AG20443 (cell line): ENCODE data around the gene NMRK1.
A peak's percentile ranks its signal among the peaks of the same experiment; 100 is the strongest.

Experiments used
- DNase-seq: peaks from one replicate; pipeline ENCODE4 v3.0.0; 2012; ENCODE audit warnings: low spot score, mixed read lengths

Gene NMRK1

DNA sequence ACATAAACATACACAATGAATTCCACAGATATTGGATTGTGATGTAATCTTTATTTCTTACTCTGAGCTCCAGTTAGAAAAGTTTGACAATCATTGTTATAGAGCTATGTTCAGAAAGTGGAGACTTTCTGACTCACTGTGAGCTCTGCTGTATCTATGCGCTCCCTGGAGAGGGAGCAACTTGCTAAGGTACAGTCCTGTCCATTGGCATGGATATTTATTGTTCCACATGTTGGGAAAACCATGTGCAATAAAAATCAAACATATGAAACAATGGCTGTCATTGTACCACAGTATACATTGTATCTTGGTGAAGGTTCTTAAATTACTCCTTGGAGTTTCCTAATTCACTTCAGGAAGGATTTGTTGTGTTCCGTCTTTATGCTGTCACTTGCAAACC, 26.8 kb downstream of the NMRK1 start:
- no peak for DNase-seq

DNA sequence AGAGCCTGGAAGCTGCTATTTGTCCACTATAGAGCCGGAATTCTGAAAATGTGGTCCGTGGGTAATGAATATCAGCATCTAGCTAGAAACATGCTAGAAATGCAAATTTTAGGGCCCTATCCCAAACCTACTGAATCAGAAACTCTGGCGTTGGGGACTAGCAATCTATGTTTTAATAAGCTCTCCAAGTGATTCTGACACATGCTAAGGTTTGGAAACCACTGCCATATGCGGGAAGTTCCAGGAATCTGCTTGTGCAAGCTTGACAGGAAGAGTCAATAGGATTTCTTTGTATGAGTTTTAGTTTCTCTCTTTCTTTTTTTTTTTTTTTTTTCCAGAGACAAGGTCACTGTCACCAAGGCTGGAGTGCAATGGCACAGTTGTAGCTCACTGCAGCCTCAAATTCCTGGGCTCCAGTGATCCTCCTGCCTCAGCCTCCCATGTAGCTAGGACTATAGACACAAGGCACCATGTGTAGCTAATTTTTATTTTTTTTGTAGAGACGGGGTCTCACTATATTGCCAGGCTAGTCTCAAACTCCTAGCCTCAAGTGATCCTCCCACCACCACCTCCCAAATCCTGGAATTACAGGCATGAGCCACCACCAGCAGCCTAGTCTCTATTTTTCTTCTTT, 33.5 kb downstream of the NMRK1 start:
- peak; percentile 73 for DNase-seq

DNA sequence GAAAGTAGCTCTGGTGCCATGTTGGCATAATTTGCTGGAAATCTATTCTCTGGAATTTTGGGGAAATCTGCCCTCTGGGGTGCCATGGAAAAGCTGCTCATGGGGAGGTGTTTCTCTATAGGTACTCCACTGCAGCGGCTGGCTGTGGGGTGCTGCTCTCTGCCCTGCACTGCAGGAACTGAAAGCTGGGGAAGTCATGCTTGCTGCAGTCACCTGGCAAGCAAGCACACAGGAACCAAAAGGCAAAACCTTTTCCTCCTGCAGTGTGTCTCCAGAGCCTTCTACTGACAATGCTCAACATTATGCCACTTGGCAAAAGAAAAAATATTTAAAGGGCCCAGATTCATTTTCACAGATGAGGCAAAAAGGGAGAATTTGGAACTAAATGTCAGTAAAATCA, 34.1 kb downstream of the NMRK1 start:
- DNase-seq: no peak

DNA sequence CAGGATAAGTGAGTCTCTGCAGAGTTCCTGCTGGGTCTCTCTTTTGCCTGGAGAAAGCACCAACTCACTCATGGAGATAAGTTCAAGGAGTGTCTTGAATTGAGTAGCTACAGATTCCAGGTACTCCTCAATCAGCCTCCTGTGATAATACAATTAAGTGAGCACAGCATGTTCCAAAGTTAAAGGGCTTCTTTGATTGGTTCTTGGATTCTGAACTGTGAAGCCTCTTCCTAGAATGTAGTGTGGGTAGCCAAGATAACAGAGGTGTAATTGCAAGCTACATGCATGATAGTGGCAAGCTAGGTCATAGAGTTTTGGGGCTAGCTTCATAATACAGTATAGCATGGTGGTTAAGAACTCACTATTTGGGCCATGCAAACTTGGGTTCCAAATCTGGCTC, 36.7 kb downstream of the NMRK1 start:
- DNase-seq: no peak

DNA sequence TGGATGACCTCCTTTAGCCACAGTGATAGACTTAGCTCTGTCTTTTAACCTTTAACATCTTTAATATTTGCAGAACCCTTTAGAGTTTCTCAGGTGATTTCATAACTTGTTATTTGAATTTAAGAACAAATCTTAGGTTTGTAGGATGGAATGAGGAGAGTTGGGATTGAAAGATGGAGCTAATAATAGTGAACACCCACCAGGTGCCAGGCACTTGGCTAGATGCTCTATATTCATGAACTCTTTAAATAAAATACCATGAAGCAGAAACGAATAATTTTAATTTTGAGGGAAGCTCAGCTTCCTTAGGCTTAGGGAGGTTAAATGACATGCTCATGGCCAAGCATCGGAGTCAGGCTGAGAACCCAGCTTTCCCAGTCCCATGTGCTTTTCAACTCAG, 40.4 kb downstream of the NMRK1 start:
- DNase-seq: no peak

DNA sequence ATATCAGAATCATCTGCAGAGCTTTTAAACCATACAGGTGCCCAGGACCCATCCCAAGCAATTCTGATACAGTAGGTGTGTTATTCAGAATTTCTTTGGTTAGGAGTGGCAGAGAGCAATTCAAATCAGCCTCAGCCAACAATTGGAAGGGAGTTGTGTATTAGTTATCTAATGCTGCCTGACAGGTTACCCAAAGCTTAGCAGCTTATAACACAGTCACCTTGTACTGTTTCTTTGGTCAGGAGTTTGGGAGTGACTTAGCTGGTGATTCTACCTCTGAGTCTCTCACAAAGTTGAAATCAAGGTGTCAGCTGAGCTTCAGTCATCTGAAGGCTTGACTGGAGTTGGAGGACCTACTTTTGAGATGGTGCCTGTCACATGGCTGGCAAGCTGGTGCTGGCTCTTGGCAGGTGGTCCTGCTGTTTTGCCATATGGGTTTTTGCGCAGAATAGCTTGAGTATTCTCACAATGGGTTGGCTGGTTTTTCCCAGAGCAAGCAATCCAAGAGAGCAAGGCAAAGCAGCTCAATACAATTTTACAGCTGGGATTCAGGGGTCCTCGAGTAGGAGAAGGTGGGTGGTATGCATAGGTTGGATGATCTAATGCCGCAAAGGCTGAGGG, 41.1 kb downstream of the NMRK1 start:
- DNase-seq: no peak

DNA sequence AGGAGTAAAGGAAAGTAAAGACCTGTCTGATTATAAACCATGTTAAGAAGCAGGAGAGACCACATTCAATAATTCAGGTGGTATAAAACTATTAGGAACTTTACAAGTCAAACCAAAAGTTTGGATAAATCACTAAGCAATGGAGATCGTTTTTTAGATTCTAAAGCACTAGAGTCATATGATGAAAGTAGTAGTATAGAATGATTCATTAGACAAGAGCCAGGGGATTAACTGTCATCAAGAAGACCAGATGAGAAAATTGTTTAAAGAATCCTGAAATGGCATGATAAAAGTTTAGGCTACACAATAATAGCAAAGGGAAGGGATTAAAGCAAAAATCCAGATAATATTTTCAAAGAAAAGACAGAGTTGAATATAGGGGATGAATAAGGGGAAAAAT, 46.9 kb downstream of the NMRK1 start:
- no peak for DNase-seq

DNA sequence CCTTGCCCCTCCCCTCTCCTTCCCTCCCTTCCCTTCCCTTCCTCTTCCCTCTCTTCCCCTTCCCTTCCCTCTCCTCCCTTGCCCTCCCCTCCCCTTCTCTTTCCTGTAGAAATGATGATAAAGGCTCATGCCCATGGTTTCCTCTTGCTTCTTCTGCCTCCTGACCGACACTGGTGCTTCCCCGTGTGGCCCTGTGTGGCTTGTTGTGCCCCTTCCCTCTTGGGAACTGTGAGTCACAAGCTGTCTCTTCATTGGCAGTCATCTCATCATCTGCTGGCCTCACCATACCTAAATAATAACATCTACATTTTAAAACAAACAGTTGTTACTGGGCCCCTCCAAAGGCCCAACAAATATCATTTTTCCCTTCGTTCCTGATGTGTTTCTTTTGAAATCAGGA, 48.2 kb downstream of the NMRK1 start:
- no peak for DNase-seq

DNA sequence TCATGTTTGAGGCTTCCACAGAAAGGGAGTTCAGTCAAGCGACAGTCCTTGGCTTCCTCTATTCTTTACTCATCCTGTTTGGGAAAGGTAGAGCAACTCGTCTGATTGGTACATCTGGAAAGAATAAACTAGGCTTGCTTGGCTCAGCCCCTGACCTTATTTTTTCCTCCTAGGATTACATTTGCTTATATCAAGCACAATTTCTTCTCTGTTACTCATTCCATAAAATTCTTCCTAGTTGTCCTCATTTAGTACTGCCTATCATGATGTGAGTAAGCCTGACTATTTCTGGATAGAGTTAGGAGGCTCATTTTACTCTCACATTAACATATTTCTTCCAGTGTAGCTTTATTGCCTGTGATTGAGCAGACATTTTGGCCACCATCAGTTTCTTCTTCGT, 48.9 kb downstream of the NMRK1 start:
- peak; percentile 75 for DNase-seq

DNA sequence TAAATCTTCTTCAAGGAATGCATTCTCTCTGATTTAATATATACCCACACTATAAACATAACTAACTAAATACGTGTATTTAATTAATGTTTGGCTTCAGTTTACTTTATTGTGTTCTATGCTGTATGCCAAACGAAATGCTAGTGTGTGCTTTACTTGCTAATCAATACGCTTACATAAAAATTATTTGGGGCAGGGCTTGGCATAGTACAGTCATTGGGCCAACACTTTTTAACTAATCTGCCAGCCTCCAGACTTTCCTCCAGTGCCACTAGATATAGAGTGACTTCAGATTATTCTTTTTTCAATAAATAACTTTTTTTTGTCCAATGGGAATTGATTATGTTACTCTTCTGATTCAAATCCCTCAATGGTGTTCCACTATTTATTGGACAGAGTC, 51.2 kb downstream of the NMRK1 start:
- DNase-seq: no peak

DNA sequence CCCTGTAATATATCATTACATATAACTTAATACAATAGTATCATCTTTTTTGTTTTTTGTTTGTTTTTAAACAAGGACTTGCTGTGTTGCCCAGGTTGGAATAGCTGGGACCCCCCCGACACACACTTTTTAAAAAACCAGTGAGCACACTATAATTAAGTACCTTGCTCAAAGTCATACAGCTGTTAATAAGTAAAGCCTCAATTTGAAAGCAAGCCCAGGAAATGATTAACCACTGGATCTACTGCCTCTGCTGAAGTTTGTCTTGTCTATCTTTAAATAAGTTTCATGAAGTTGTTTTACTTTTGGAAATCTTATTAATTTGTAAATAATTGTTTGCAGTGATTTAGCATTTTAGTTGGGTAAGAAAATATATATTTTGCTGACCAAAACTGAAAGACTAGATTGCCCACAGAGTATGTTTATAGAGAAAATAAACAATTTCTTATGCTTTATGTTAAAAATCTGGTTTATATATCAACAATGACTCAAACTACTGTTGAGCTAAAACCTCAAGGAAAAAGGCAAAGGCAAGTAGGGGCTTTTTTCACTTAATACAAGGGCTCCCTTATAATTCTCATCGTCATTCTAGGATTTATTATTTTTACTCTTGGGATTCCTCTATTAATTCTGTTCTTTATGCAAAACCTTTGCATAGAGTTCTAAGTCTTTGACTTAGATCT, 54.0 kb downstream of the NMRK1 start:
- DNase-seq: no peak

DNA sequence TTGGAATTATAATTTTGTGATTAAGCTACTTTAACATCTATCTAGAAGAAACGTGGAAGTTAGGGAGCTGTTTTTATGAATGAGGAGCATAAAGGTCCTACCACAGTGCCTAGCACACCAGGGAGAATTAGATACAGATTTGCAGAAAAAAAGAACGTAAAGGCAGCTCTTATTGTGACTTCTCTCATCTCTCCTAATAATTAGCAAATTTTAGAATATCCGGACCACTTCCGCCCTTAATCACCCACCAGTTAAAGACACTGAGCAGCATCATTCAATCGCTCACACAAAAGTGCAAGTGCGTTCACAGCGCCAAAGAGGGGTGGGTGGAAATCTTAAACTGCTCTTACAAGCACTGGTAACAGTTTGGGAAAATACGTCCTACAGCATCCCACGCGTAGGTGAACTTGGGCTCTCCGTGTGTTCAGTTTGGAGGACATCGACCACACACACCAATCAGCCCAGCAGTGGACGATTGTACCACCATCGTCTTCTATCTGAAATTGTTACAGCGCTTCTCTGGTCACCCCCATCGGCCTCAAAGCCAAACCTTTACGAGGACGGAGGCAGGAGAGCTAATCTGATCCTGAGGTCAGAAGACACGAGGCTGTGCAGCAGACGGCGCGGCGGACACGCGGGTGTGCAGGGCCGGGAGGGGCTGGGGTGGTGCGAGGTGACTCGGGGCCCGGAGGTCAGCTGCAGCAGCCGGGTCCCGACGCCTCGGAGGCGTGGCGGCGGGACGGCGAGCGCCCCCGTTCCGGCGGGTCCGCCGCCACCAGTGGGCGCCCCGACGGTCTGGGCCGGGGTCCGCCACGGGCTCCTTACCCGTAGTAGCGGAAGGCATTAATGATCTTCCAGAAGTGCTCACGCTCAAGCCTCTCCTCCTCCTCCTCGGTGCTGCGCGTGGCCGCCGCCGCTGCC, 60.5 kb downstream of the NMRK1 start:
- DNase-seq: peak; percentile 78

DNA sequence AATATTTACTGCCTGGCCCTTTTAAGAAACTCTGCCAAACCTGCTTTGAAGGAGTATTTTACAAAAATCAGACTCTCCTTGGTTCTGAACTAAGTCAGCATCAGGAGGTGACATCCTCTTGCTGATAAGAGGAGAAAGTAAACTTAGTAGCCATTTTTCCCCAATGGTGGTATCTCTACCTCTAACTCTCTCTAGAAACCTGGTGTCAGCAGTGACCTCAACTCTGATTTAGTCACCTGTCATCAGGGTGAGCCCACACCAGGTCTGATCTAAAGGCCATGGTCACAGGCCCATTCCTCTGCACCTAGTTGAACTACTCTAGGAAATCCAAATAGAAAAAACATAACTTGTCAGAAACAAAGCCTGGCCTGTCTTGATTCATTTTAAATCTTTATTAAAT, 64.1 kb downstream of the NMRK1 start:
- DNase-seq: no peak

DNA sequence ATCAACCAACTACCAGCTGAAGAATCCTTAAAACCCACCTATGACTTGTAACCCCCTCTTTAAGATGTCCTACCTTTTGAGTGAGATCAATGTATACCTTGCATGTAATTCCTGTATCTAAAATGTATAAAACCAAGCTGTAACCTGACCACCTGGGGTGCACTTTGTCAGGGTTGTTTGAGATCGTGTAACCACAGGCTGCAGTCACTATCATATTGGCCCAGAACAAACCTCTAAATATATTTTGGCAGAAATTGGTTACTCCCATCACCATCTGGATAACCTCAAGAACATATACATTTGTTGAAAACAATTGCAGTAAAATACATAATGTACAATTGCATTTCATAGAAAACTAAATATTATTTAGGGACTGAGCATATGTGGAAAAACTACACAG, 68.3 kb downstream of the NMRK1 start:
- no peak for DNase-seq

DNA sequence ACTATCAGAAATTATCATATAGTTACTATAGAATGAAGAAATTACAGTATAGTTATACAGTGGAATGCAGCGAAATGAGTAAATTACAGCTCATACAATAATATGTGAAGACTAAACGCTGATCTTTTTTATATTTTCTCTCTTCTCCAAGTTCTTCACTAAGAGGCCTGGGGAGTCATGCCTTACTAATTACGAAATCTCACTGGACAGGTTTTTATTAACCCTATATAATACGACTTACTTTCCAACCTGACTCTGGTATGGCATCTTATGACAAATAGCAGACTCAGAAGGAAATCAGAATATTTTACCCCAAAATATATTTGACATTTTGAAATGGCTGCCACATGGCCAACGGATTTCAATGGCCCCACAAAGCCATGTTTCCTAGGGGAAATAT, 68.9 kb downstream of the NMRK1 start:
- no peak for DNase-seq

DNA sequence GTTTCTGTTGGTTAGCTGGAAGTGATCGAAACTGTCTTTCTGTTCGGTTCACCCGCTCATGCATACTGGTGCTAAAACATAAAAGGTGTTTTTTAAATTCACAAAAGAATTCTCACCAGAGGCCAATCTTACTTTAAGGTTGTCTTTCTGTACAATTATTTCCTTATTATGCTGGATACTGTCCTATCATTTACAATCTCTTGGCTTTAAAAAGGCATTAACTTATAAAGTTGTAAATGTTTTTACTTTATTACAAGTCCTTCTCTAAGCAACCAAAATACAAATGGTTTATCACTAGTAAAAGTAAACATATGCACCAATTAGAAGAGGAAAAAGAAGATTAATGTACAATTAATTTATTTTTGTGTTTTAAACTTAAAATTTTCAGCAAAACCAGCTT, 70.6 kb downstream of the NMRK1 start:
- no peak for DNase-seq

DNA sequence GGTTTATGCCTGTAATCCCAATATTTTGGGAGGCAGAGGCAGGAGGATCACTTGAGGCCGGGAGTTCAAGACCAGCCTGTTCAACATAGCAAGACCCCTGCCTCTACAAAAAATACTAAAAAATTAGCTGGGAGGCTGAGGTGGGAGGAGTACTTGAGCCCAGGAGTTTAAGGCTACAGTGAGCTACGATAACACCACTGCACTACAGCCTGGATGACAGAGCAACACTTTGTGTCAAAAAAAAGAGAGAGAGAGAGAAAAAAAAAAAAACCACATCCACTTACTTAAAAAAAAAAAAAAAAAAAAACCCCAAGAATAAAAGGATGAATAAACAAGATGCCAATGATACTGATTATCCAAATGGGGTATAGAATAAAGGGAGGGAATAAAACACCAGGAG, 74.2 kb downstream of the NMRK1 start:
- DNase-seq: no peak
